ENCODE data around the gene RBFOX1.

The RBFOX1 gene

GRCh38 chr16:7705885-7706284 lies 373.2 kb downstream of the RBFOX1 start:
- no peak for DNase-seq (ENCODE audit: low read depth)
- no peak overlapping the region for H3K4me3 ChIP-seq (ENCODE audit: low read depth, low read length)
- no peak for TF ChIP-seq CTCF (IDR thresholded peaks at IDR 0.05; ENCODE audit: control insufficient read depth, extremely low read depth, insufficient read depth)

- no peak overlapping the region for H3K4me3 ChIP-seq (ENCODE audit: low read depth, low read length)
- DNase-seq (ENCODE audit: low read depth): no peak
- no peak for TF ChIP-seq CTCF (IDR thresholded peaks at IDR 0.05; ENCODE audit: control insufficient read depth, extremely low read depth, insufficient read depth)
Measured at GRCh38 chr16:7709186-7709585, 376.5 kb downstream of the RBFOX1 start.

- TF ChIP-seq CTCF (IDR thresholded peaks at IDR 0.05; ENCODE audit: control insufficient read depth, extremely low read depth, insufficient read depth): no peak
- DNase-seq (ENCODE audit: low read depth): no peak
- H3K4me3 ChIP-seq (ENCODE audit: low read depth, low read length): no peak overlapping the region
Measured at GRCh38 chr16:7713244-7713643, 380.6 kb downstream of the RBFOX1 start.

- TF ChIP-seq CTCF (IDR thresholded peaks at IDR 0.05; ENCODE audit: control insufficient read depth, extremely low read depth, insufficient read depth): no peak
- DNase-seq (ENCODE audit: low read depth): no peak
- no peak overlapping the region for H3K4me3 ChIP-seq (ENCODE audit: low read depth, low read length)
Measured at GRCh38 chr16:7714775-7715174, 382.1 kb downstream of the RBFOX1 start.

- no peak for TF ChIP-seq CTCF (IDR thresholded peaks at IDR 0.05; ENCODE audit: control insufficient read depth, extremely low read depth, insufficient read depth)
- no peak overlapping the region for H3K4me3 ChIP-seq (ENCODE audit: low read depth, low read length)
- no peak for DNase-seq (ENCODE audit: low read depth)
Measured at GRCh38 chr16:7716660-7717550, 384.3 kb downstream of the RBFOX1 start.

GRCh38 chr16:7722761-7723160 lies 390.1 kb downstream of the RBFOX1 start:
- no peak for TF ChIP-seq CTCF (IDR thresholded peaks at IDR 0.05; ENCODE audit: control insufficient read depth, extremely low read depth, insufficient read depth)
- no peak for DNase-seq (ENCODE audit: low read depth)
- H3K4me3 ChIP-seq (ENCODE audit: low read depth, low read length): no peak overlapping the region

GRCh38 chr16:7731141-7731540 lies 398.5 kb downstream of the RBFOX1 start:
- H3K4me3 ChIP-seq (ENCODE audit: low read depth, low read length): no peak overlapping the region
- DNase-seq (ENCODE audit: low read depth): no peak
- no peak for TF ChIP-seq CTCF (IDR thresholded peaks at IDR 0.05; ENCODE audit: control insufficient read depth, extremely low read depth, insufficient read depth)

Measured in LNCaP clone FGC (cell line).